ENCODE results near the gene CREB5. TPM values are rescaled to one million over a fixed set of nuclear protein-coding genes. Genes with fewer than 3 reads are reported as not detected.

CREB5 gene
- polyA plus RNA-seq, 5 donors: 10.4 to 19.5 (median 14.8) TPM

DNA sequence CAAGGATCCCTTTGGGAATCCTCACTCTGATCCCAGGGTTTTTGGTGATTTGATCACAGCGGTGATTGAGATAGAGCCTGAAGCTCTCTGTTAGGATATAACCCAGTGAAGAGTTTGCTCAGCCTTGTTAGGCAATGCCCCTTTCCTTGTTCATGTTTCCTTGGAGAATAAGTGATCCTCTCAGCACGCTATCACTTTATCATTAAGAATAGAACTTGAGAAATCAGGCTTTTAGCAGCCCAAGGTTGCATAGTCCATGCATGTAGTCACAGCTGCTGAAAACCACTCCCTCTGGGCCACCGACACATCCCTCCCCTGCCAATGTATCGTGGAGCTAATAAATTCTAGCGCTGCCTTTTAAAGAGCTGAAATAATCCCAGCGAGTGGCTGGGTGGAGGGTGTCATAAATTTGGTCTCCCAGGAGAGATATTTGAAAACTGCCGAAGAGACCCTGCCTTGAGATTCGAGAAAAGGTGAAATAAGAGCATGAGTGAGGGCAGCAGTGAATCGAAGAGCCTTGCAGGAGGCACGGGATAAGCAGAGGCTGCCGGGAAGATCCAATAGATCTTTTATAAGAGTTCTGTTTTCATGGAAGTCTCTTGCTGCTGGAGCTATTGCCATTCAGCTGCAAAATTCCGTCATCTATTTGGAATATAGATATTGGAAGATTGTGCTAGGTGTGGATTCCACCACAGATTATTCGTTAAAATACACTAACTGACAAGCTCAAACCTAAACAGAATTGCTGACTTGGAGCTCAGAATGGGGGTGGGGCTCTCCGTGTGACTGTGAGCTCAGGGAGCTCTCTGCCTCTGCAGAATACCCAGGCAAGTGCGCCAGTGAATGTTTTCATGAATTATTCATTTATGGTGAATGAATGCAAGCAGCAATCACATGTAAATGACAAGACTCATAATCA, 296.0 kb downstream of the CREB5 start:
- DNase-seq: no peak

DNA sequence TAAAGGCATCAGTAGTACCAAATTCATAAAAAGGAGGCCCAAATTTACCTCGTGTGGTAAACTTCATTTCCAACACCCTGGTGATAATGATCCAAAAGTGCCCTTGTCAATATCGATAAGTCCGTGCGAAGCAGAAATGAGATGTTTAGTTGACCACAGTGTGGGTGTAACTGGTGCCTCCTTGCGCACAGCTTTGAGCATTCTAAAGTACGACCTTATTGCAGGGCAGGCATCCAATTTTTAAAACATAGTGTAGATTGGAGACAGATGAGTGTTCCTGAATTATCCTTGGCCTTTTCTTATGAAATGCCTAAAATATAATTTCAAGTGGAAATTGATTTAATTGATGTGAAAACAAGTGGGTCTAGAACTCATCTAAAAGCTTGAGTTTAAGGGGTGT, 297.4 kb downstream of the CREB5 start:
- DNase-seq: no peak

DNA sequence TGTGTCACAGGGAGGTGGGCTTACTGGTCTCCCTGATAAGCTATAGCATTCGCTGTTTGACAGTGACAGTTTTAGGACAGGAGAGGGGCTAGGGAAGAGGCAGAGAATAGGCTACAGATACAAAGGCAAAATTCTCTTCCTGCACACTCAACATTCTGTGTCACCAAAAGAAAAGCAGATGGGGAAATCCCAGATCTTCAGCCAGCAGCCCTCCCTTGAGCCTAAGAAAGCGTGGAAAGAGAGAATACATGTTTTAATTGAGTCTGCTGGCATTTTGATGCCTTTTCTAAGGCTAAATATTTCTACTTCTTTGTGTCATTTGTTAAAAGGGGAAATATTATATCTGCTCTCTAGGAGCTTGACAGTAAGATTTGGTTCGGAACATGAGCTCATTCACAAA, 298.8 kb downstream of the CREB5 start:
- DNase-seq: no peak

DNA sequence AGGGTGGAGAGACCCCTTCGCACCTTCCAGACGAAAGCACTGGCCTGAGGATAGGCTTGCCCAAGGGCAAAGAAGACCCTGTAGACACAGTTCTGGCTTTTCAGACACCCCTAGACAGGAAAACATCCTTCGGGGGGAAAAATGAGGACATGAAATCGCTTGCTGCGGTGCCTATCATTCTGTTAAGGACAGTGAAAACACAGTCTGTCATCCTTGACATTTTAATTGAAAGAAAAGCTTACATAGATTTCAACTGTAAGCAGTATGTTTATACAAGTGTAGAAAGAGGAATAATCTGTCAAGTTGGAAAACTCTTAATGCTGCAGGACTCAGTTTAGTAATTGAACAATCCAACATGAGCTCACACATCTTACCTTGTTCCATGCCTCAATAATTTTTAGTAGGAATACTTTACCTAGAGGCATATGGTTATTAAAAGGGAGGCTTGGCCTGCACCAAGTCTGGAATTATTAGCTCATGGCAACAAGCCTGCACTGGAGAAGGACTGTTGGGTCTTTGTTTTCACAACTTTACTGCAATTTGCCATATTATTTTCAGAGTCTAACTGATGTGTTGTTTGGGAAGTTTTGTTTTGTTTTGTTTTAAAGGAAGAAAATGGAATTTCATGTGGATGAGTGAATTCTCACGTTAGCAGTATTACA, 302.3 kb downstream of the CREB5 start:
- no peak for DNase-seq

DNA sequence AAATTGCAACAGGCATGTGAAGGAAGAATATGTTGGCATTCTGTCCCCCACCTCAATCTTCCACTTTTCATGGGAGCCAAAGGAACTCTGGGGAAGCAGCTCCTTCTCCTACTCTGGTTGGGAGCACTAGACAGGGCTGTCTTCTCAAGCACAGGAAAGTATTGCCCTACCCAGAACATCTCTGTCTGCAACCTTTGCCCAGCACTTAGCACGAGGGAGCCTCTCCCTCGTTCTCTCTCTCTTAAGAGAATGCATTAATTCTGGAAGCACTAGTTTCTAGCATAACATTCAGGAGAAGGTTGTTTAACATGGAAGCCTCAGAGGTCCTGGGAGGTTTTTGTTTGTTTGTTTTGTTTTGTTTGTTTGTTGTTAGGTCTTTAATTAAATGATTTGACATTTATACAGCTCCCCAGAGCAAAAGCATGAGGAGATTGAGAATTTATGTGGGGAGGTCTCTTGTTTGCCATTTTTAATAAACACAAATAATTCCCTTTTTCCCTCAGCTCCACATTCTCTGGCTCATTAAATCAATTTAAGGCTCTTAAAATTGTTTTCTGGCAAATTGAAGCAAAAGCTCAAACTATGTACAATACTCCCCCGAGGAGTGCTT, 305.2 kb downstream of the CREB5 start:
- no peak for DNase-seq

DNA sequence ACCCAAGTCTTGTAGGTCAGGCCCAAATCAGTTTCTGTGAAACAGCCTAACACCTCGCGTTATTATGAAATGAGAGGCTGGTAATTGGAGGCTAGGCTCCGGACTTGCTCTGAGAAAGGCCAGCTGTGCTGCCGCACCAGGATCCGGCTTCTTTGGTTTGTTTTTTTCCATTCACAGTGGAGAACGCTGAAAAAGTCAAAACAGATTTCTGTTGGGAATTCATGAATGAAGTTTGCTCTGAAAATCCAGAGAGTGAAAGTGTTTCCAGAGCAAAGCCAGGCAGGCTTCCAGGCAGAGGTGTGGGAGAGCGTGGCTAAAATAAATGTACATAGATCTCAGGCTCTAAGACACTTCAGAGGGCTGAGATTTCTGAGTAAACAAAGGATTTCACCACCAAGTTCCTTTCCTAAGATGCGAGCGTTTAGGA, 305.8 kb downstream of the CREB5 start:
- no peak for DNase-seq

DNA sequence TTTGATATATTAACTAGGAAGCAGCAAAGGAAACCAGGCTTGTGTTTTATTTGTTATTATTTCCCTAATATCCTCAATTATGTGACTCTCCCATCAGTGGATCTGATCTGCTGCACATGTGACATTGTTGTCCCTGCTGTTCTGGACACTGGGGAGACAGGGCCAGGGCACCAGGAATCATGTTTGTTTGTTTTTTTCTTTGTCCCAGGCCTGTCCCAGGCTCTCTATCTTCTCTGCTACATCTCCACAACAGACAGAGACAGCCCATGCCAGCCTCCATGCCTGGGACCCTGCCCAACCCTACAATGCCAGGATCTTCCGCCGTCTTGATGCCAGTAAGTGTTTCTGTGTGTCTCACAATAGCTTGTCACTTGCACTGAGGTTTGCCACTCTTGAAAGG, 306.2 kb downstream of the CREB5 start:
- DNase-seq: no peak

DNA sequence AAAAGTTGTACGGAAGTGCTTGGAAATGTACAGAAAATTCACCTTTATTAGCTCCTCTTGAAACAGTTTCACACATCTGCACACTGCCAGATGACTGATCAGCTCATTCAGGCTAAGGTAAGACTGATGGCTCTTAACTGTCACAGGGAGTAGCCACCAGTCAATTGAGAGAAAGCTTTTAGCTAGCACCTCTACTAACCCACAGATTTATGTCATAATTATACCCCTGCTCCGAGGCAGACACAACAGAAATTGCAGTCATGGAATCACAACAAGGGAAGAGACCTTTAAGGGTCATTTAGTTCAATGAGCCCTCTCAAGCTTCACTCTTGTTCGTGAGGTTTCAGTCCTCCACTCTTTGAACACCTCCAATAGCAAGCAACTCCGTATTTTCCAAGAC, 310.4 kb downstream of the CREB5 start:
- DNase-seq: no peak

DNA sequence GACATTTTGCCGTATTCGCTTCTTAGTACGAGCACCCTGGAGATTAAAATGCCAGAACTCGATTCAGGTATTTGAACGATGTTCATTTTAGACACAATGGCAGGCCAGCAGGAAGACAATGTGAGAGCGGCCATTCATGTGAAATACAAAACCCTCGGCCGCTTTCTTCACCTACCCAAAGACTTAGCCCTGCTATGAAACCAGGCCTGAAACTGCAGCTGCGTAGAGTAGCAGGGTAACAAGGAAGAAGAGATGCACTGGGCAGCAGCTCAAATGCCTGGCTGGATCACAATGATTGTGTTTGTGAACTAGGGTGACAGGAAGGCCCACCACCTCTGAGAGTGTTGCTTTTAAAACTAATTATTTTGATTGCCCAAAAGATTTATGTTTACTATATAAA, 311.0 kb downstream of the CREB5 start:
- DNase-seq: no peak

DNA sequence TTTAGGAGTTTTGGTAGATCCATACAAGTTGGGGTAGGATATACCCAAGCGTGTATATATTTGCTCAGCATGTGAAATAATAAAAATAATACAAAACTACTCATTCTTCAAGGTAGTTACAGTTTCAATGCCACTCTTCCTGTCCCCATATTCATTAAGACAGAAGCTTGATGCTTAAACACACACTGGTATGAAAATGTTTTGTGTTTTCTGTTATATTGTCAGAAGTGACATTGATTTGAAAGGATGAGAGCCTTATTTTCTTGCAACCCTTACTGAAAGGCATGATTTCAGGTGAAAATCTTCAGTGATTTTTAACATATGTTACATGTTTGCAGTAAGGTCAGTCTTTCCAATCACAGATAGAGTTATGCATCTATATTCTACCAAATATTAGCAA, 312.2 kb downstream of the CREB5 start:
- DNase-seq: no peak

DNA sequence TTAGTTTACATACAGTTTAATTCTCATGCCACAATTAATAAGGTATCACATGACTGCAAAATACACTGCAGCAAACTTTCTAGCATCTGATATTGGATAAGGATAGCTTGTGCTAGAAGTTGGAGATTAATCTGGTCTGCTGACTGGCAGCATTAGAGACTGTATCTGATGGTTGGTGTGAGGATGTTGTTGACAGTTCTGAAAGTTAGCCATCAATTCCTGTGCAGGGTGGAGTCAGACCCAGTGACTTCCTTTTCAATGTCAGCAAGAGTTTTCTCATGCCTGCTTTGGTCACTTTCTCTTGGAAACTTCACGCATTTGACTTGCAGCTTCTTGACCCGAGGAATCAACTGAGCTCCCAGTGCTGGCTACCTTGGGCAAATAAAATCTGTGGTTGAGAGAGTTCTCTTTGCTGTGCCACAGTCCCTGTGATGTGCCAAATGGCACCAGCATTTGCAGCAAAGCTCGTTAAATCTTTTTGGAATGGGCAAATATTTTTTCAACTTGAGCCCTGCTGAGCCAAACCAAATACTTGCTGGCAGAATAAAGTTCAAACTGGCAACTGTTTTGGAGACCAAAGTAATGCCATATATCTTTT, 312.8 kb downstream of the CREB5 start:
- no peak for DNase-seq

DNA sequence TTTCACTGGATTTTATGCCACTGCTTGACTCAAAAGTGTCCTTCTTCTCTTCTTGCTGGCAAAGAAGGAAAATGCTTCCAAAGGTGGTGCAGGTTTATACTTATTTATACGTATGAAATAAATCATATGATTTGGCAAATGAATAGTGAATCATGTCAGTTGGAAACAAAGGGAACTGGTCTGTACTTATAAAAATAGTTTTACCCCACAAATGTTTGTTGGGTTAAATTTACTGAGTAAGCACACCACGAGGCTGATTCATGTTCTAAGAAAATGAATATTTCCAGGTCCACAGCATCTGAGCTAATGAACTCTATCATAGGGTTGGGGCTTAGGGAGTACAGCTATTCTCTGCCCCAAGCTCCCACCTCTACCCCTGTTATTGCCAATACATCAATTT, 313.6 kb downstream of the CREB5 start:
- no peak for DNase-seq

DNA sequence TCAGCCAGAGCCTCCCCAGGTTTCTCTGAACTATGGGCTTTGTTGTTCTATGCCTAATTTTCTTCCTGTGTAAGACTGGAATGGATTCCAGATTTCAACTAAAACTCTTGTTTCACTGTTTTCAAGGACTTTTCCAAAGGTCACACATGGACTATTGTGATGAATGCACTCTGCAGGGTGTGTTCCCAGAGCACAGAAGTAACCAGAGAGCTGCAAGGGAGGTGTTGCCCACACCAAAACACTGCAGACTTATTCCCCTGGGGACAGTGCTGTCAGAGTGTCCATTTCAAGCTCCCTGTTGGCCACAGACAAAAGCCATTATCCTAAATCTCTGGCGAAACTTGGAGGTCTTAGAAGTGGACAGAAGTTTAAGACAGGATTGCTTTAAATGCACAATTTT, 314.2 kb downstream of the CREB5 start:
- DNase-seq: no peak

DNA sequence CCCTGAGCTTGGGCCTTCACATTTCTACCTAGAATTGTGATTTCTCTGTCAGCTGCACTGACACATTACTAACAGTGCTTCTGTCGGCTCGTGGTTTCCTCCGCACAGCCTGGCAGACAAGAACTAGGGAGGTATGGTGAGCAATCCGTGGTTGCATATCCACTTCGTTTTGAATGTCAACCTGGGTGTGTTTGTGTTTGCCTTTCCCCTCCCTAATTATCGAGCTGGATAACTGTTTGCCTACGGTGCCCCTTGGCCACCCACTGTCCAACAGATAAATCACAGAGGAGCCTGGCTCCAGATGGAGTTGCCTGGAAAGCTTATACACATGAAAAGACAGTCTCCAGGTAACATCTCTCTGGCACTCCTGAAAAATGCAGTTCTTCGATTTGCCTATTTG, 317.0 kb downstream of the CREB5 start:
- DNase-seq: no peak

DNA sequence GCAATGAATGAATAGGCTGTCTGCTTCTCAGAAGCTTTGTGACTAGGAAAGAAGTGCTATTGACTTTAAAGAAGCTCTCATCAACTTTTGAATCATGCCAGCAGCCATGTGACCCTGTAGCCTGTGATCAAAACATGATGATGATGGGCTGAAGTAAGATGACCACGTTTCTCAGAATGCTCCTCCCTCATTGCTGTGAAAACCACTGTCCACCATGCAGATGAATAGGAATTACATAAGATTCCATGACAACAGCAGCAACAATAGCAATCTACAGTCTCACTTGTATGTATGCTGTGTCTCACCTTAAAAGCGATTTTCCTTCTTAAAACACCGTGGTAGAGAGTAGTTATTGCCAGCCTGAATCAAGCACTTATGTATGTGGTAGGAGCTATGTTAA, 317.4 kb downstream of the CREB5 start:
- DNase-seq: no peak

DNA sequence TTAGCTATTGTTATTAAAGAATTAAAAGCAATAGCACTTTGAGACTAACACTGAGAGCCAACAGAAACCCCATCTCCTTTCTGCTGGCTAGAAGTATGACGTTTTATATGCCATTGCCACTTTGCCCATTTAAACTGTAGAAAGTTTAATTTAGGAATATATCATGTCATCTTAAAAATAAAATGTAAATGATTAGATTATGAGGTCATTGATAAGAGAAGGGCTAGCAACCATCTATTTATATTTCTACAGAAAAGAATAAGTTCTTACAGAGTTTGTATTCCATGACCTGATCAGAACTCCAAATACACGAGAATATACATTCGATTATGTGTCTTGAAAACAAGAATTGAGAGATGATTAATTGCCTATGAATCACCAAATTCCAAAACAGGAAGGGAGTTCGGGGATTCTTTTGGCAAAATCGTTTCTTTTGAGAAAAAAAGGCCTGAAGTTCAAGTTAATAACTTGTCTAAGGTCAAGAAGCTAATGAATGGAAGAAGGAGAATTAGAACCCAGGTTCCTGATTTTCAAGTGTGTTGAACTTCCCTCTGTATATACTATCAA, 318.9 kb downstream of the CREB5 start:
- DNase-seq: no peak

DNA sequence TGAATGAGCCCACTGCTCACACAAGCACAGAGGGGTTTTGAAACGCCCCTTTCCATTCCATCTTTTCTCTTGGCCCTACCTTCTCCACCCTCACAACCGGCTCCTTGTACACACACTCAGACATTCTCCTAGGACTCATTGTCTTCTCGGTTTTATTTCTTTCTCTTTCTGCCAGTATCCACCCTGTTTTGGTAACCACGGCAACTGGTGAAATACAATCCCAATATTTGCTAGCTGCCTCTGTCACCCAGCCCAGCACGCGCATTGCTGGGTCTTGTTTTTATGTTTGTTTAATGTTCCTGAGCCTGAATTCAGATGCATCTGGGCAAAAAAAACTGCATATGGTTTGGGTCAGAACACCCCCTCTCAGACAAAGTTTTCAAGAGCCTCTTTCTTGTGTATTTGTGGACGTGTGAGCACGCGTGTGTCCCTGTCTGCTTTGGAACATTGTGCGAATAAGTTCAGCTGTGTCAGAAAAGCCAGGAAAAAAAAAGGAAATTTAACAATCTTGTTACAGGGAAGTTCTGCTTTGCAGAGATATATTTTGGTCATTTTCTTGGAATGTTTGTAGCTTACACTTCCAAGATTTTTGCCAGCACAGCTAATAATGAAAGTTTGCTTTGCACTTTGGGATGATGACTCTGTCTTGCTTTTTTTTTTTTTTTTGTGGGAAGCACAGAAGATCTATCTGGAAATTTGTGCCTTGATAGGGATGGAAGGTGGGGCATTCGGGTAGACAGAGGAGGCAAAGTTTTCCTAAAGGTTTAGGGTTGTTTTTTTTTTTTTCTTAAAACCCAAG, 320.0 kb downstream of the CREB5 start:
- DNase-seq: peak; percentile 76 to 81

DNA sequence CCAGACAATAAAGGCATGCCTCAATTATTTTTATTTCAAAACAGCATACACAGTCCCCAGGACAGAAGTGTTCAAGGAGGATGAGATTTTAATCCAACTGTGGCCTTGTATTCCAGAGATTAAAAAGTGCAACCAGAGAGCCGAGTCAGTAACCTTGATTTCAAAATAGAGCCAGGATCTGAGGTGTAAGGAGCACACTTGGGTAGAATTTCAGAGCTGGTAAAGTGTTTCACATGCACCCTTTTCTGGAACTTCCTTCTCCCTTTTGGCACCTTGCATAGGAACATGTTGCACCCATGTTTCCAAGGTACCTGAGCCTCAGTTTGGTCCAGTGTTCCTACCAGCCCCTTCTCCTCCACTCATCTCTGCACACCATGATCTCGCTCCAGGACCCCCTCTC, 320.7 kb downstream of the CREB5 start:
- no peak for DNase-seq

DNA sequence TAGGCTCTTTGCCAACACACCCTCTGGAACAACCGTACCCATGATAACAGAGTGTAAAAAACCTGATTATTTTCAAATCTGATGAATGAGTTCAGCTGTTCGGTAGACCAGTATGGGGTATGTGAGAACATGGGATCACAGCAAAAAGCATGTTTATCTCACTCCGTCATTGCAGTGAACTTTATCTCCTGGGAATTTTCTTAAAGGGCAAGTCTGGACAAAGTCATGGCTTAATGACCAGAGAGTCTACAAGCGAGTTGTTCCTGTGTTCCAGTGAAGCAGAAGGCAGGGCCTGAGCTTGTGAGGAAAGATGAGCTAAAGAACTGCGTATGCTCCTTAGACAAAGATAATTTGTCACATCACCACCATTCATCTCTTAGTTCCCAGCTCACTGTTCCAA, 326.1 kb downstream of the CREB5 start:
- DNase-seq: no peak

DNA sequence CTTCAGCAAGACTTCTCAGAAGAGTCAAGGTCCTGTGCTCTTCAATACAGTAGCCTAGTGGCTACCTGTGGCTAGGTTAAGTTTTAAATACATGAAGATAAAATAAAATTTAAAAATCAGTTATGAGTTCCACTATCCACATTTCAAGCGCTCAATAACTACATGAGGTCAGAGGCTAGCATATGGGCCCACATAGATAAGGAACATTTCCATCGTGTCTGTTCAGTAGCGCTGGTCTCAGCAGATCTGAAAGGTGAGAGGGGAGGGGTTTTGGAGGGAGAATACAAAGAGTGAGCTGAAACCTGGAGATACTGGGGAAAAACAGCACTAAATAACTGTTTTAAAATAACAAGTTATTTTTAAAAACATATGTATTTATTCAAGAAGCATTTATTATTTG, 326.8 kb downstream of the CREB5 start:
- DNase-seq: no peak

DNA sequence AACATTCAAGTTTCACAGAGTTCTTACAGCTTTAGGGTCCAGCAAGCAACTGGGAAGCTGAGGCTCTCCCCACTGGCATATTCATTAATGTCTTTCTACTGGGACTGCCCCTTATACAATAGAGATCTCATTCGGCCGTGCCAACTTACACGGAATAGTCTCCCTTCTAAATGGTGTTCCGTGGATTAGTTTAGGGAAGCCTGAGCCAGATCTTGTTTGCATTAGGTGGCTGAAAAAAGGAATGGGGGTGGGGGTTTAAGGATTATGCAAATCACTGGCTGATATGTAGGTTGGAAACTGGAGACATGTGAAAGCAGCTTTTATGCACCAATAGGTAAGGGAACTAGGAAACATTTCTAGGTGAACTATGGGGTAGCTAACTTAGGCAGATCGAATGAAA, 327.5 kb downstream of the CREB5 start:
- DNase-seq: no peak
